Caco-2 (cell line): ENCODE results near the gene FCN3. TPM values are rescaled to one million over a fixed set of nuclear protein-coding genes. Genes with fewer than 3 reads are reported as not detected.
A peak's percentile ranks its signal among the peaks of the same experiment; 100 is the strongest.
"Not testable (repeated sequence)": the region's sequence is repeated elsewhere in the genome, so short reads cannot be mapped to it uniquely, and the experiment has no call there.

Experiments
- BruUV-seq: library from RNA; stranded (reverse); fragments of 400-500 nt; replicated peaks from 2 replicates; lab custom pipeline; 2021; lab: Mats Ljungman, UMichigan
- CTCF ChIA-PET: fragments of 300-600 bp; sonication (Branson Sonifier 250); formaldehyde crosslinking; loops from one replicate; lab custom pipeline; 2022; ENCODE audit warnings: antibody characterized with exemption; lab: Charles Lee
- POLR2A ChIA-PET: fragments of 300-600 bp; sonication (Branson Sonifier 250); formaldehyde crosslinking; loops from one replicate; lab custom pipeline; 2022; ENCODE audit warnings: antibody characterized with exemption; lab: Charles Lee
- DNase-seq, 2 experiments: peaks; one replicate each; pipeline versions ENCODE4 v3.0.0 to v3.0.0-alpha.2; 2020 to 2022
- H3K27me3 ChIP-seq: replicated peaks from 2 replicates; pipeline ENCODE4 v1.6.0; 2011; ENCODE audit warnings: low read length; ENCODE audit not compliant: control insufficient read depth, insufficient read depth
- H3K36me3 ChIP-seq: 2 replicates; pipeline ENCODE4 v1.5.1; 2011; ENCODE audit warnings: low read length; ENCODE audit not compliant: control insufficient read depth, insufficient read depth
- H3K4me1 ChIP-seq: fragments of 250-450 bp; sonication (Bioruptor Pico); 2 replicates; pipeline ENCODE4 v1.5.1; 2020; ENCODE audit warnings: mild to moderate bottlenecking
- H3K4me3 ChIP-seq: 2 replicates; pipeline ENCODE4 v1.5.1; 2011; ENCODE audit warnings: low read depth, mild to moderate bottlenecking, control low read depth, low read length
- H3K9me3 ChIP-seq: fragments of 250-450 bp; sonication (Bioruptor Pico); 2 replicates; pipeline ENCODE4 v1.5.1; 2020; ENCODE audit warnings: mild to moderate bottlenecking, moderate library complexity
- H3K27ac Mint-ChIP-seq: one replicate; pipeline ENCODE4 v1.8.0; 2022; ENCODE audit warnings: mixed read lengths; ENCODE audit not compliant: unreplicated experiment
- H3K27me3 Mint-ChIP-seq: one replicate; pipeline ENCODE4 v1.8.0; 2022; ENCODE audit warnings: mixed read lengths; ENCODE audit not compliant: insufficient read depth, unreplicated experiment
- H3K36me3 Mint-ChIP-seq: one replicate; pipeline ENCODE4 v1.8.0; 2022; ENCODE audit warnings: mild to moderate bottlenecking, mixed read lengths; ENCODE audit not compliant: insufficient read depth, unreplicated experiment
- H3K4me1 Mint-ChIP-seq: one replicate; pipeline ENCODE4 v1.8.0; 2022; ENCODE audit warnings: low read depth, mixed read lengths; ENCODE audit not compliant: unreplicated experiment
- H3K4me3 Mint-ChIP-seq: one replicate; pipeline ENCODE4 v1.8.0; 2022; ENCODE audit warnings: mild to moderate bottlenecking, moderate library complexity, mixed read lengths; ENCODE audit not compliant: unreplicated experiment
- H3K9me3 Mint-ChIP-seq: one replicate; pipeline ENCODE4 v1.8.0; 2022; ENCODE audit warnings: mixed read lengths; ENCODE audit not compliant: unreplicated experiment
- intact Hi-C: fragments of 100-400 bp; cut with micrococcal nuclease; formaldehyde crosslinking; loops from one replicate; pipeline ENCODE4 v1.10.0; 2022; ENCODE audit not compliant: unreplicated experiment
- total RNA-seq: library from RNA; stranded (reverse); gene quantifications from 2 replicates; pipeline ENCODE4 v1.2.3, GENCODE V29; 2022
- TF ChIP-seq, protein P1 (sequence below), 2 experiments: fragments of 200-600 bp in 1 of 2; IDR thresholded peaks; 1 replicate in 1 of 2; 2 replicates in 1 of 2; pipeline versions ENCODE4 v1.5.1 to v1.8.0; 2011 to 2022; ENCODE audit warnings: antibody characterized with exemption in 1 of 2, control low read depth in 1 of 2, inconsistent platforms in 1 of 2, low read depth in 1 of 2, low read length in 1 of 2, mild to moderate bottlenecking in 1 of 2, moderate library complexity in 1 of 2; ENCODE audit not compliant: insufficient read depth in 1 of 2, severe bottlenecking in 1 of 2, unreplicated experiment in 1 of 2

FCN3 gene
- total RNA-seq, 1 experiment from 2014 or later, result not detected

DNA sequence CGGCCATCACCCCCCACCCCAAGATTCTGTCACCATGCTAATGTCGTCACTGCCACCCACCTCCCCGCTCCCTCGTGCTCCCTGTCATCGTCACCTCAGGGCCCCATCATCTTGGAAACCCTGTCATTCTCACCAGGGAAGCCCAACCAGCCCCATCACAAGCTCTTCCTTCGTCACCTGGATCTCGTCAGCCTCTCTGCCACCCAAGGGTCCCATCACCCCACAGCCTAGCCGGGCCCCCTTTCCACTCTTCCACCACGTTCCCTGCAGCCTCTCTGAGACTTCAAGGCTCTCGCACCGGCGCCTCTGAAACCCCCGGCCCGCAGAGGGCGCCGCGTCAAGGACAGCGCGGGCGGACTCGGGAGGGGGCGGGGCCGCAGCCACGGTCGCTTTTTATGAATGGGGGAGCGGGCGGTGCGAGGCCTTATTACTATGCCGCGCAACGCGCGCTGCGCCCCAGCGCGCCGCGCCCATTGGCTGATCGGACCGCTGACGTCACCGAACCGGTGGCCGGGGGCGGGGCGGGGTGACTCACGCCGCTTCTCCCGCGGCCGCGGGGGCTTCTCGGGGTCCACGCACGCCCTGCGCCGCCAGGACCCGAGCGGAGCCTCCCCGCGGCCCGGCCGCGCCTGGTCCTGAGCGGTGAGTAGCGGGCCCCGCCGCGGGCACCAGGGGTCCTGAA, 17.6 kb upstream of the FCN3 start, which contains the start of gene GPR3:
TSS of gene GPR3 (plus strand) at position 527 of the 682 bp plus-strand sequence. CDS start 1,177 bp downstream, outside the sequence.
- intact Hi-C loops, result loop anchor here (2.0 to 5.0 kb wide), 2 partner anchors 215 to 270 kb away; no protein-coding TSS in a partner anchor
- BruUV-seq, result no TSS peak
- no peaks in the 10 kb centered on the region for H3K9me3 ChIP-seq
- peak within 1 kb of the TSS; percentile 42 for H3K4me3 ChIP-seq
- peak; percentile 90 for DNase-seq
- Mint-ChIP-seq H3K36me3 (no peaks in the 10 kb centered on the region), H3K27ac (peak within 1 kb of the TSS; percentile 62), H3K4me1 (peaks cover 7% of the 10 kb centered on the region), H3K27me3 (no peaks in the 10 kb centered on the region), H3K4me3 (peak within 1 kb of the TSS; percentile 73), H3K9me3 (no peaks in the 10 kb centered on the region)
- TF ChIP-seq, protein P1, sequence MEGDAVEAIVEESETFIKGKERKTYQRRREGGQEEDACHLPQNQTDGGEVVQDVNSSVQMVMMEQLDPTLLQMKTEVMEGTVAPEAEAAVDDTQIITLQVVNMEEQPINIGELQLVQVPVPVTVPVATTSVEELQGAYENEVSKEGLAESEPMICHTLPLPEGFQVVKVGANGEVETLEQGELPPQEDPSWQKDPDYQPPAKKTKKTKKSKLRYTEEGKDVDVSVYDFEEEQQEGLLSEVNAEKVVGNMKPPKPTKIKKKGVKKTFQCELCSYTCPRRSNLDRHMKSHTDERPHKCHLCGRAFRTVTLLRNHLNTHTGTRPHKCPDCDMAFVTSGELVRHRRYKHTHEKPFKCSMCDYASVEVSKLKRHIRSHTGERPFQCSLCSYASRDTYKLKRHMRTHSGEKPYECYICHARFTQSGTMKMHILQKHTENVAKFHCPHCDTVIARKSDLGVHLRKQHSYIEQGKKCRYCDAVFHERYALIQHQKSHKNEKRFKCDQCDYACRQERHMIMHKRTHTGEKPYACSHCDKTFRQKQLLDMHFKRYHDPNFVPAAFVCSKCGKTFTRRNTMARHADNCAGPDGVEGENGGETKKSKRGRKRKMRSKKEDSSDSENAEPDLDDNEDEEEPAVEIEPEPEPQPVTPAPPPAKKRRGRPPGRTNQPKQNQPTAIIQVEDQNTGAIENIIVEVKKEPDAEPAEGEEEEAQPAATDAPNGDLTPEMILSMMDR (IDR thresholded peaks at IDR 0.05; ENCODE audit: insufficient read depth in 1 of 2, low read depth in 1 of 2, low read length in 1 of 2, severe bottlenecking in 1 of 2, unreplicated experiment in 1 of 2), result peak; percentile 34 to 86
- no peaks in the 10 kb centered on the region for H3K27me3 ChIP-seq
- ChIA-PET CTCF (interaction anchor here (0.5 to 1.3 kb wide), 2 partner anchors 92 to 348 kb away, joined by 3 to 4 read pairs; no protein-coding TSS in a partner anchor), POLR2A (no interaction called here)
- no peaks in the 10 kb centered on the region for H3K36me3 ChIP-seq
- H3K4me1 ChIP-seq, result no peaks in the 10 kb centered on the region

DNA sequence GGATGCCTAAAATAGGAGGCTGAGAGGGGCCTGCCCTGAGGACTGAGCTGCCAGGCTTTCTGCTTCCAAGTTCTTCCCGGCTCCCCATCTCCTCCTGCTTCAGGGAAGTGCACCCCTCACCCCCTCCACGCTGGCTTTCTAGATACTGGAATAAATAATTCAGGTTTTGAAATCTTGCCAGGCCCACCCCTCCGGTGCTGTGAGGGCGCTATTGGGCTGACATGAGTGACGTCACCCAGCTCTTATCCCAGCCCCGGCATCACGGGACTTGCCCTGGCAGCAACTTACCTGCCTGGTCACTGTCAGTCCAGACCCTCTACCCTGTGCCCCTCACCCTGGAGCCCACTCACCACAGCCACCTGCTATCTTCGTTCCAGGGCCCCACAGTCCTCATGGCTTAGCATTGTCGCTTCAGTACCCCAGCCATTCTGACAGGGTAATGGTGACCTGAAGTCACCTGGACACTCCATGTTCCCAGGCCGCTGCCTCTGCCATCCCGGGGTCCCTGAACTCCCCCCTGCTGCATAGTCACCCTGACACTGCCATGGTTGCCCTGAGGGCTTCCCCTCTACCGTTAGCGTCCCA, 17.0 kb upstream of the FCN3 start:
- POLR2A ChIA-PET, result interaction anchor here (0.5 kb wide), 1 partner anchor 217 kb away, joined by 7 read pairs; no protein-coding TSS in a partner anchor
- intact Hi-C loops, result loop anchor here (2.0 to 5.0 kb wide), 2 partner anchors 215 to 271 kb away; no protein-coding TSS in a partner anchor
- TF ChIP-seq, protein P1 (IDR thresholded peaks at IDR 0.05; ENCODE audit: insufficient read depth in 1 of 2, low read depth in 1 of 2, low read length in 1 of 2, severe bottlenecking in 1 of 2, unreplicated experiment in 1 of 2), result no peak

DNA sequence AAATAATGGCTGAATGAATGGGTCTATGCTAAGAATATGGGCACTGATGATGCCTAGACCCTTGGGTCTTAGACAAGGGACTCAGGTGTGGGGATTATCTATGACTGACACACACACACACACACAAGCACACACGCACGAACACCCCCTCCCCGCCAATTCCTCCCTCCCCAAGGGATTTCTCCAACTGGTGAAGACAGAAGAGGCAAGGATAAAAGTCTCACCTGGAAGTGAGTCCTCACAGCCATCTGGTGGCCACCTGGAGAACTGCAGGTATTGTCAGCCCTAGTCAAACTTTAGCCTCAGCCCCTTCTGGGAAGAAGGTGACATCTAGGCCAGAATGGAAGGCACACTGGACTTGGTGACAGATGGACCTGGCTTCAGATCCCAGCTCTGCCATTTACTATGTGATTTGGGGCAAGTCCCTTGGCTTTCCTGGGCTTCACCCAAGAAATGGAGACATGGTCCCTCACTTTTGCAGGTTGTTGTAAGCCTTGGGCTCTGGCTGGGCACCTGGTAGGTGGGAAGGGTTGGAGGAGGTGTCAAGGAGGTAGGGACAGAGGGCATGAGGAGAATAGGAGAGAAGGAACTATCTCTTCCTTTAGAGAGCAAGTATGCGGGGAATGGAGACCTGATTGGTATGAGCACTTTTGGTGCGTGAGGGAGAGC, 13.8 kb upstream of the FCN3 start:
- H3K36me3 ChIP-seq, result no peaks in the 10 kb centered on the region
- no peaks in the 10 kb centered on the region for H3K4me1 ChIP-seq
- Mint-ChIP-seq H3K9me3 (no peaks in the 10 kb centered on the region), H3K4me1 (peaks cover 7% of the 10 kb centered on the region), H3K4me3 (no peak overlapping the region), H3K36me3 (no peaks in the 10 kb centered on the region), H3K27me3 (no peaks in the 10 kb centered on the region), H3K27ac (no peak overlapping the region)
- intact Hi-C loops, result loop anchor here (1.0 kb wide), 3 partner anchors 23 to 87 kb away; no protein-coding TSS in a partner anchor
- peak; percentile 75 to 82 for DNase-seq
- TF ChIP-seq, protein P1 (IDR thresholded peaks at IDR 0.05; ENCODE audit: insufficient read depth in 1 of 2, low read depth in 1 of 2, low read length in 1 of 2, severe bottlenecking in 1 of 2, unreplicated experiment in 1 of 2), result peak; percentile 77 to 82
- no peak overlapping the region for H3K4me3 ChIP-seq
- no TSS peak for BruUV-seq
- H3K27me3 ChIP-seq, result no peaks in the 10 kb centered on the region
- ChIA-PET POLR2A (no interaction called here), CTCF (interaction anchor here (0.9 to 2.4 kb wide), 6 partner anchors 11 to 92 kb away, joined by 3 to 14 read pairs (median 6); partner anchors contain the start of gene MAP3K6)
- H3K9me3 ChIP-seq, result no peaks in the 10 kb centered on the region

More for the DNA sequence above, 17.0 kb upstream of the FCN3 start:
- no TSS peak for BruUV-seq
- Mint-ChIP-seq H3K4me3 (peak overlapping the region; percentile 73), H3K9me3 (no peaks in the 10 kb centered on the region), H3K27ac (peak overlapping the region; percentile 62), H3K36me3 (no peaks in the 10 kb centered on the region), H3K27me3 (no peaks in the 10 kb centered on the region), H3K4me1 (peaks cover 7% of the 10 kb centered on the region)
- Histone ChIP-seq H3K27me3 (no peaks in the 10 kb centered on the region), H3K9me3 (no peaks in the 10 kb centered on the region), H3K4me3 (peak overlapping the region; percentile 29), H3K4me1 (no peaks in the 10 kb centered on the region), H3K36me3 (no peaks in the 10 kb centered on the region)
- no peak for DNase-seq
- CTCF ChIA-PET, result interaction anchor here (0.5 to 1.3 kb wide), 2 partner anchors 91 to 348 kb away, joined by 3 to 4 read pairs; no protein-coding TSS in a partner anchor

DNA sequence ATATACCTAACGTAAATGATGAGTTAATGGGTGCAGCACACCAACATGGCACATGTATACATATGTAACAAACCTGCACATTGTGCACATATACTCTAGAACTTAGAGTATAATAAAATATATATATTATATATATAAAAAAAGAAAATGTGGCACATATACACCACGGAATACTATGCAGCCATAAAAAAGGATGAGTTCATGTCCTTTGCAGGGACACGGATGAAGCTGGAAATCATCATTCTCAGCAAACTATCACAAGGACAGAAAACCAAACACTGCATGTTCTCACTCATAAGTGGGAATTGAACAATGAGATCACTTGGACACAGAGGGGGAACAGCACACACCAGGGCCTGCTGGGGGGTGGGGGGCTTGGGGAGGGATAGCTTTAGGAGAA, 10.2 kb upstream of the FCN3 start:
- H3K4me1 ChIP-seq, H3K4me3 ChIP-seq, H3K36me3 ChIP-seq, H3K4me3 Mint-ChIP-seq, BruUV-seq, H3K4me1 Mint-ChIP-seq, intact Hi-C loops, H3K9me3 ChIP-seq, H3K27ac Mint-ChIP-seq, H3K27me3 Mint-ChIP-seq, POLR2A ChIA-PET, H3K9me3 Mint-ChIP-seq, DNase-seq, H3K36me3 Mint-ChIP-seq, H3K27me3 ChIP-seq: not testable (repeated sequence)
- CTCF ChIA-PET, result interaction anchor here (0.6 kb wide), 1 partner anchor 19 kb away, joined by 3 read pairs; no protein-coding TSS in a partner anchor
